HTERT RPE-1 (cell line): ENCODE results near the gene CHRNB4.

Experiments
- in situ Hi-C: fragments of 300-500 bp; cut with MboI; formaldehyde crosslinking; loops from 4 replicates; pipeline ENCODE4 v1.14.3; 2020; ENCODE audit warnings: low sequenced_read_pairs

Gene CHRNB4

DNA sequence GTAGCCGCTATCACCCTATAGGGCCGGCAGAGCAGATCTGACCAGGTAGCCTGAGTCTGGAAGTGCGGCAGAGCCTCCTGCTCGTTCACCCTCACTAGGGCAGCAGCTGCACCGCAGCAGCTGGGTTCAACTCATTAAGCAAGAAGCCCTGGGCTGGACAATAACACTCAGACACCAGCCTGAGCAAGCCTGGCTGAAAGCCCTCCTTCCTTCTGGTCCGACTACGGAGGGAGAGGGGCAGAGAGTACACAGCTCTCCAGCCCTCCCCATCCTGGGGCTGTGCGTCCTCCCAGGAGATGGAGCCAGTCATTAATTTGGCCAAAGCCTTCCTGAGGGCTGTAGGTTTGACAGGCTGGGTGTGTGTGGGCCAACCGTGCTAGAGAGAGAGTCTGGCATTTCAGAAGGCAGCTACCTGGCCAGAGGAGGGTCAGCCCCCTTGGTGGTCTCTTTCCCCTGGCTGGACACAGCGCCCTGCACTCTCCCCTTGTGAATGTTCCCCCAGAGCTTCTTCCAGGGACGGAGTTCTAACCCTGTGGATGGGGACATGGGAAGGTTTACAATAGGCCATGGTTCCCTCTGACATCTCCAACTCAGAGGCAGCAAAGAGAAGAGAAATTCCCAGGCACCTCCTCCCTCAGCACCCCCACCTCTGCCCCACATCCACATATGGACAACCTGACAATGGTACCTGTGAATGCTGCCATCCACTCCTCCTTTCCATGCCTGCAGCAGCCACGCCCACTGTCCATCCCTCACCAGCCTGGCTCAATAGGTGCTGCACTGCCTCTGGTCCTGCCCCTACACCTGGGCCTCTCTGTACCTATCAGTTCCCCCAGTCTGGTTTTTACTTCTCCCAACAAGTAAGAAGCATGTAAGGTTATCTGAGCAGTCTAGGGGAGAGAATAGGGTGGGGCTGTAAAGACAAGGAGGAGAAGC, 6.5 kb downstream of the CHRNB4 start:
- in situ Hi-C loops = no loop called here

DNA sequence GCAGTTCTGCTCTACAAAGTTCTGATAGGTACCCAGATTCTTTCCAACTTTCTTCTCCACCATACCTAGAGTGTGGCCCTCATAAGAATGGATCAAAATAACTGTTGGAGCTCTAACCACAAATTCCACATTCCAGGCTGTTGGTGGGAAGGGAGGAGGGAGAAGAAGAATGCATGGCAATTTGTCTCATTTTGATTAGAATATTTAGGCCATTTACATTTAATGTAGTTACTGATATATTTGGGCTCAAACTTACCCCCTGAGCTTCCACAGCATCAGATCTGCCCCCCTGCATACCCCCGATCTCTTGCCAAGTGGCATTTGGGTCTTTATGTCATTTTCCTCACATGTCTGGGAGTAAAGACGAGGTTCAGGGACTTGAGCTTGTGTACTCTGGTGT, 7.7 kb downstream of the CHRNB4 start:
- in situ Hi-C loops = no loop called here

DNA sequence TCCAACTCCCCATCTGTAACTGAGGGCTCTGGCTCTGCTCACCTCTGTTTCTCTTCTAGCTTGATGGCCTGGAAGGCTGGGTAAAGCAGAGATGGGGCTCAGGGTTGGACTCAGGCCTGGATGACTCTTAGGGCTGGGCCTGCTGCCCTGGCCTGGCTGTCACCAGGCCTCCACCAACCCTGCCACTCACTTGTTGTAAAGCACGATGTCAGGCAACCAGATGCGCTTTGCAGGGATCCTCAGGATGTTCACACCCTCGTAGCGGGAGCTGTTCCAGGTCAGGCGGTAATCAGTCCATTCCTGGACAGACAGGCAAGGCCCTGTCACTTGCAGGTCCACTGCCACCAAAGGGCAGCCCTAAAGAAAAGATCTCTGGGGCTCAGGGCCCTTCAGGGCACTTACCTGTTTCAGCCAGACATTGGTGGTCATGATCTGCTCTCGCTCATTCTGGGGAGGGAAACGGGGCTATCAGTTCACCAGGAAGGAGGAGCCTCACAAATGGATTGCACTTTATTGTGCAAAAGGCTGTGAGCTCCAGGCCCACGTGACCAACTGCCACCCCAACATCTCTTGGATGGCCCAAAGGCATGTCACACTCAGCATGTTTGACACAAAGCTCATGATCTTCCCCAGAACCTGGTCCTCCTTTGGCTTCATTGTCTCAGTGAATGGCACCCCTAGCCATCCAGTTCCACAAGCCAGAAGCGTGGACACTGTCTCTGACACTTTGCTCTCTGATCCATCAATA, 9.9 kb downstream of the CHRNB4 start:
- in situ Hi-C loops = no loop called here

DNA sequence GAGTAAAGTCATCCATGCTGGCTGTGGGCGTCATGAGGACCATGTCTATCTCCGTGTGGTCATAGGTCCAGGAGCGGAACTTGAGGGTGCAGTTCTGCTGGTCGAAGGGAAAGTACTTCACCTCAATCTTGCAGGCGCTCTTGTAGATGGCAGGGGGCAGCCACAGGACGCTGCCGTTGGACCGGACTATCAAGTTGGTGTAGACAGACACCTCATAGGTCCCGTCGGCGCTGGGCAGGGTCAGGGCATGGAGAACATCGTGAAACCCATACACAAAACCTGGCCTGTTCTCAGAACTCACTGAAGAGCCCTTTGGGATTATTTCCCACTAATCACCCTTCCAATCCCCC, 11.3 kb downstream of the CHRNB4 start:
- in situ Hi-C loops = no loop called here

DNA sequence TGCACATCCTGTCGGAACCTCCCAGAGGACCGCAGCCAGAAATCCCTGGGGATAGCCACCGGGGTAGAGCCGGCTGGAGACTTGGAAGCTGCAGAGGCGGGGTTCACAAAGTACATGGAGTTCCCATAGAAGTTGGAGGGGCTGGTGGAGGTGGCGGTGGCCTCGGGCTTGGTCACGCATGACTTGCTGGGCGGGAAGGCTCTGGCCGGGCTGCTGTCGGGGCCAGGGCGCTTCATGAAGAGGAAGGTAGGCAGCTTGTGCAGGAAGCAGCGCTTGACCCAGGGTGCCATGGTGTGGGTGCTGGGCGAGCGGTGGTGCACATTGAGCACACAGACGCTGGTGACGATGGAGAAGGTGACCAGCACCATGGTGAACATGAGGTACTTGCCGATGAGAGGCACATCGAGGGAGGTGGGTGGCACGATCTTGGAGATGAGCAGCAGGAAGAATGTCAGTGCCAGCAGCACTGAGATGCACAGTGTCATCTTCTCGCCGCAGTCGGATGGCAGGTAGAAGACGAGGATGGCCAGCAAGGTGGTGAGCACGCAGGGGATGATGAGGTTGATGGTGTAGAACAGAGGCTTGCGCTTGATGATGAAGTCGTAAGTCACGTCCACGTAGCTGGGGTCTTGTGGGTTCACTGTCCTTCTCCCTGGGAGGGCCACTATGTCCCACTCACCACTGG, 11.8 kb downstream of the CHRNB4 start:
- in situ Hi-C loops = no loop called here

DNA sequence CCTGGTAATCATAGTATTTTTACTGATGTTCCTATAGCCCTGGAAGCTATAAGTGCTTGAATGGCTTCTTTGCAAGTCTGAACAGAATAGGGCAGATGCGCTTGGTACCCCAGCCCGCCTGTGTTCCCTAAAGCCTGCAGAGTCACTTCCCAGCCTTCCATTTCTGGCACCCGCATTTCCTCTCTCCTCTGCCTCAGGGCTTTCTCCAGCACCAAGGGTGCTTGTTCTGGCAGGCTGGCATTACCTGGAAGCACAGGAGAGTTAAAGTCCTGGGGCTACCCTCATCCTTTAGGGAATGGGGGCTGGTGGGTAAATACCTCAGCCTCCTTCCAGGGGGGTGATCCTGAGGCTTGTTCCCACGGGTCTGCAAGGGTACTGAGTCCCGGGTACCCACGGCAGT, 12.8 kb downstream of the CHRNB4 start:
- in situ Hi-C loops = no loop called here

DNA sequence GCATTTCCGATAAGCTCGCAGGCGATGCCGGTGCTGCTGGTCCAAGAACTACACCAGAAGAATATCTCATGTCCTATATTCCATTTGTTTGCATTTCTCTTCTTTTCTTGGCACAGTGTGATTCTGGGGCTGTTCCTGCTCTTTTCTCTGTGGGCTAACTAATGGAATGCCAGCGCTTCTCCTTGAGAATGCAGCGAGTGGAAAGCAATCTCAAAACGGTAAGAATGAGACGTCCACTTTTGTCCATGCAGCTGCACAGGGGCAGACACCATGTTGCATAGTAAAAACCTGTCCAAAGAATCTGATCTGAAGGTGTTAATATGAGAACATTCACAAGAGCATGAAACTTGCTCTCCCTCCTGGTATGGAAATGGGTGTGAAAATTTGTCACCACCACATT, 13.7 kb downstream of the CHRNB4 start:
- in situ Hi-C loops = no loop called here

DNA sequence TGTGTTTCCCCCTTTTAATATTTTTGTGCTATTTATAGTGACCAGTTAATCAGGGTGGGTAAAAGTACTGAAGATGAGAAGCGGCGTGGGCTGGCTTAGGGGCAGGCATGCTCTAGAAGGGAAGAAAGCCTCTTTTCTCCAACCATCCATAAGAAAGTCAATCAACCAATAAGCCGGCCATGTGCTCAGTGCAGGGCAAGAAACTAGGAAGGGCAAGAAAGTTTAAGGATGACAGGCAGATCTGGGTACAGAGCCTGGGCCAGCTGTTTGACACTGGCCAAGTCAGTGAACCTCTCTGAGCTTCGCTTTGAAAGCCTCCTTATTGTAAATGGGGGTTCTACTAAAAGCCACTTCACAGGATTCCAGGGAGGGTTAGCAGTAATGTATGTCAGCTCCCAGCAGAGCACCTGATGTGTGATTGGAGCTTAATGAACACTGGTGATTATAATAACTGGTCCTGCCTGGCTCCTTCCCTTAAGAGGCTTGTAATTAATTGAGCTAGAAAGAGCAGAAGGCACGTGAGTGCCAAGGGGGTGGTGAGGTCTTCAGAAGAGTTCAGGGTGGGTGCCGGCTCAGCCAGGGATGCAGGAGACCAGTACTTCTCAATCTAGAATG, 14.5 kb downstream of the CHRNB4 start:
- in situ Hi-C loops = no loop called here

DNA sequence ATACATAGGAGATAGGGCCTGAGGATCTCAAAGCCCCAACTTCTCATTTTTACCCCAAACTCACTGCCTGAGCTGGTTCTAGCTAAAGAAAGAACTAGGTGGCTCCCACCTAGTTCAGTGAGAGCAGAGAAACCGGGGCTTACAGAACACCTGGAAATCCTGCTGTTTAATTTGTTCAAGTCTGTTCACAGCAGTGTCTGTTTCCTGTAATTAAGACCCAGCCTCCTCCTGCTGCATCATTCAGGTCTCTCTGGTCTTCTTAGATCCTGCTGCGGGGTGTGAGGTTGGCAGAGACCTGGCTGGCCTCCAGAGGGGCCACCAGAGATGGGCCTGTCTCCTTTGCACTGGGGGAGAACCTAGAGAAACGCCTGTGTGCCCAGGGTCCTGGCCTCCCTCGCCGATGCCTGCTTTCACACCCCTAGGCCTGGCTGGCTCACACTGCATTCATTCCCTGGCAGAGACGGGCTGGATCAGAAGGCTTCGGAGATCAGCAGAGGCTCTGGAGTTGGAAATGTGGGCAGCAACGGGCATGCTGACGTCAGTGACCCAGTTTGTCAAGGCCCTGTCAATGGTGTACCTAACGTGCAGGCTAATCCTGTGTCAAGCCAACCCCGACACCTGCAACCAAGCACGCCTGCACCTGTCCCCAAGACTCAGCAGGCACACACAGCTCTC, 15.3 kb downstream of the CHRNB4 start:
- in situ Hi-C loops = no loop called here

DNA sequence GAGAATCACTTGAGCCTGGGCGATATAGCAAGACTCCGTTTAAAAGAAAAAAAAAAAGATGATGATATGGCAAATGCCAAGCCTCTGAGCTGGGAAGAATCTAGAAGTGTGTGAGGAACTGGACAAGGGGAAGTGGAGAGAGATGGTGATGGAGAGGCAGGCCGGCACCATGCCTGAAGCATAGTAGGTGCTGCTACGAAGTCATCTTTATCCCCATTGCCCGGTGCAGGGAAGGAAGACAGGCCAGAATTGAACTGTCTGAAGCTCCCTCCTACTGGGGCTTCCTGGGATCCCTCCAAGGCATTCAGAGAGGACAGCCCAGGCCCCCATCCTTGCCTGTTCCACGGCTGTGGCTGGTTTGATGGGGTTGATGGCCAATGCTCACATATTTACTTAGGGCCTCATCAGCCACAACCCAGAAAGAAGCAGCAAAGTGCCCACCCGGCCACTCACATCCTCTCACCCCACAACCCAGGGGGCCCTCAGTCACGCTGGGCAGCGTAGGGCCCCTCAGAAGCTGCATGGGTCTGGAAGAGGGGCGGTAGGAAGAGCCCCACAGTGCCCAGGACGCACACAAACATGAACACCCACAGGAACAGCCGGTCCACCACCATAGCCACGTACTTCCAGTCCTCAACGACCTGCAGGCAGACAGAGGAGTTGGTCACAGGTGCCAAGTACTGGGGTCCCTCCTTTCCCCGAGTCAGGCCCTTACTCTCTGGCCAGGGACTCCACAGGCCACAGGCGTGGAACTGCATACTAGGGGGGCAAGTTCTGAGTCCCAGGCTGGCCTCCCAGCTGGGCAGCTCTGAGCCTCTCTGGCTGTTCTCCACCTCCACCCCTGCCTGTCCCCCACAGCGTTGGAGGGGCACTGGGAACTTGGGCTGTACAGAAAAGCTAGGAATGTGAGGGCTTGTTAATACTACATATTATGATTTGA, 16.1 kb downstream of the CHRNB4 start:
- in situ Hi-C loops = no loop called here

DNA sequence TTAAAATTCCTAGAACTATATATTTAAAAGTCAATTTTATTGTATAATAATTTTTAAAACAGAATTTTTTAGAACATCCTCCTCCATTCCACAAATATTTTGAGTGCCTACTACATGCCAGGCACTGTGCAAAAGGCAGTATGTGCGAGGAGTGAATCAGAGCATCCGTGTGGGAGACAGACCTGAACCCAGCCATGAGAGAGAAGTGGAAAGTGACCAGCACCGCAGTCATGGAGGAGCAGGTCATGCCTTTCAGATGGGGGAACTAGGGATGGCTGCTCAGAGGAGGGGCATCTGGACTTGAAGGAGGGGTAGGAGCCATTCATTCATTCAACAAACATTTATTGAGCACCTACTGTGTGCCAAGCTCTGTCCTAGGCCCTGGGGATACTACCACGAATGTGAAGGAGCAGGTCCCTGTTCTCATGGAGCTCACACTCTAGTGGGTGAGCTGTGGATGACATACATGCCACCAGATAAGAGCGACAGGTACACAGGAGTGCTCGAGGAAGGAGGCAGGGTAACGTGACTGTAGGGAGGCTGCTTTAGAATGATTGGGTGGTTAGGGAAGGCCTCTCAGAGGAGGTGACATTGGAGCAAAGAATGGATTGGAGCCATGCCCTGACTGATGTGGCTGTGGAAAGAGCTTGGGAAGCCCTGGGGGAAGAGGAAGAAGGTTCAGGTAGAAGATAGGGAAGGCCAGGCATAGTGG, 17.1 kb downstream of the CHRNB4 start:
- in situ Hi-C loops = no loop called here

DNA sequence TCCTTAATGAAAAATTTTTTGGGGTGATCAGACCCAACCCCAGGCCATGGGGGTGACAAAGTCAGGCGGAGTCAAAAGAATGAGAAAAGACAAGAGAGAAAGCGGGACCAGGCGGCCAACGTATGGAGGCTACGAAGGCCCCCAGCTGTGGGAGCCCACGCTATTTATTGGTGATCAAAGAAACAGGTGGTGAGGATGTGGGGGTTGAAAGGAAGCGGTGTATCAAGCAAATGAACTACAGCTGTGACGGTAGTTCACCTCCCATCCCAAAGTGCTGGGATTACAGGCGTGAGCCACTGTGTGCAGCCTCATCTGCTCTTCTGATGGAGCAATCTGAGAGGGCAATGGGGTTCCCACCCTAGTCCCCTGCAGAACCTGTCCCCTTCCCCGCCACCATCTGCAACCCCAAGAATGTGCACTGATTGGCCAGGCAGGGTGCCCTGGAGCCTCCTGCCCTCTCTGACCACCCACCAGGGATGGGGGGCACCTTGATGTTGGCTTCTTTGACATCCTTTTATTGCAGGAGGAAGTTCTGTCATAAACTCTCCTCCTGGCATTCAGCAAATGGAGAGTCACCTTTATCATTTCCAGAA, 19.1 kb downstream of the CHRNB4 start:
- in situ Hi-C loops = no loop called here

DNA sequence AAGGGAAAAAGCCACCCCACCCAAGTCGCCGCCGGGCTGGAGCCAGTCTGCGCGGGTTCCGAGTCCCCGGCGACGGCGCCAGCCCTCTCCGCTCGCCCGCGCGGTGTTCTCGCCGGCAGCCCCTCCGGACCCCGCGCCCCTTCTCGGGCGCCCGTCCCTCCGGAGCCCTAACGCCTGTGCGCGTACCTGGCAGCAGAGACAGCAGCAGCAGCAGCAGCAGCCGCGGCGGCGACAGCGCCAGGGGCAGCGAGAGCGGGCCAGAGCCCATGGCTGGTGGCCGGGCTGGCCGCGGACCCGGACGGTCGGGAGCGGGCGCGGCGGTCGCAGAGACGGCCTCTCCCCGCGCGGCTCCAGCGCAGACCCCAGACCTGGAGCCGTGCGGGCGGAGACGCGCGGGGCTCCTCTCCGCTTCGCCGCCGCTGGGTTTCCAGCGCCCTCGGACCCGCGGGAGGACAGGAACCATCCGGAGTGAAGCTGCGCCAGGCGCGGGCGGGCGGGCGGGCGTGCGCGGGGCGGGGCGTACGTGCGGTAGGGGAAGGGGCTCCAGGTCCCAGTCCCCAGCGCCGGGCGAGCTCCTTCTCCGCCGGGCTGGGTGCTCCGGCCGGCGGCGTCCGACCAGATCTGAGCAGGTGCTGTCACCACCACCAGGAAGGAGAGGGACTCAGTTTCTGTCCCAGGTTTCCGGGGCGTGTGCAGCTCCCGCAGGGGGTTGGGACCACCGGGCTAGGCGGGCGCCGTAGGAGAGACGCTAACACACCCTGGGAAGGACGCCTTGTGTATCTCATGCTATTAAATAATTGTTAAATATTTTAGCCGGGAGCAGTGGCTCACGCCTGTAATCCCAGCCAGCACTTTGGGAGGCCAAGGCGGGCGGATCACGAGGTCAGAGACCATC, 20.2 kb downstream of the CHRNB4 start, which contains the start of gene CHRNA3:
TSS of gene CHRNA3 (minus strand) at position 470 of the 895 bp plus-strand sequence. CDS start at position 268, 202 bp downstream.
- in situ Hi-C loops = no loop called here

DNA sequence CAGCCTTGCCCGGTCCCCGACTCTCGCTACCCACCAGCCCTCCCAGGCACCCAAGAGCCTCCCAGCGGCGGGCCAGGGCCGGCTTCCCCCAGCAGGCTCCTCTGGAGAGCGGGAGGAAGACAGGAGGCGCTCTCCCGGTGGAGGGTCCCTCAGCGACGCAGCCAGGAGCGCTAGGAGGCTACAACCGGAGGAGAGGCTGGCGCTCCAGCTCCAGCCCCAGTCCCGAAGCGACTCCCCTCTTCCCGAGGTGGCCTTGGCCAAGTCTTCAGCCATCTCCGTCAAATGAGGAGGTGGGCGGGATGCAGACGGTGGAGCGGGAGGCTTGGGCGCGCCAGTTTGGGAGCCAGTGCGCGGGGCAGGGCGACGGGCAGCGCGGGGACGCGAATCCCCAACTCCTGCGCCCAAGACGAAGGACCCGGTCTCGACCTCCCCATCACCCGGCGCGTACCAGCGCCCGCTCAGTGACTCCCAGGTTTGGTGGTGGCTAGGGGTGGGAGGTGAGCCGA, 20.9 kb downstream of the CHRNB4 start:
- in situ Hi-C loops = no loop called here

DNA sequence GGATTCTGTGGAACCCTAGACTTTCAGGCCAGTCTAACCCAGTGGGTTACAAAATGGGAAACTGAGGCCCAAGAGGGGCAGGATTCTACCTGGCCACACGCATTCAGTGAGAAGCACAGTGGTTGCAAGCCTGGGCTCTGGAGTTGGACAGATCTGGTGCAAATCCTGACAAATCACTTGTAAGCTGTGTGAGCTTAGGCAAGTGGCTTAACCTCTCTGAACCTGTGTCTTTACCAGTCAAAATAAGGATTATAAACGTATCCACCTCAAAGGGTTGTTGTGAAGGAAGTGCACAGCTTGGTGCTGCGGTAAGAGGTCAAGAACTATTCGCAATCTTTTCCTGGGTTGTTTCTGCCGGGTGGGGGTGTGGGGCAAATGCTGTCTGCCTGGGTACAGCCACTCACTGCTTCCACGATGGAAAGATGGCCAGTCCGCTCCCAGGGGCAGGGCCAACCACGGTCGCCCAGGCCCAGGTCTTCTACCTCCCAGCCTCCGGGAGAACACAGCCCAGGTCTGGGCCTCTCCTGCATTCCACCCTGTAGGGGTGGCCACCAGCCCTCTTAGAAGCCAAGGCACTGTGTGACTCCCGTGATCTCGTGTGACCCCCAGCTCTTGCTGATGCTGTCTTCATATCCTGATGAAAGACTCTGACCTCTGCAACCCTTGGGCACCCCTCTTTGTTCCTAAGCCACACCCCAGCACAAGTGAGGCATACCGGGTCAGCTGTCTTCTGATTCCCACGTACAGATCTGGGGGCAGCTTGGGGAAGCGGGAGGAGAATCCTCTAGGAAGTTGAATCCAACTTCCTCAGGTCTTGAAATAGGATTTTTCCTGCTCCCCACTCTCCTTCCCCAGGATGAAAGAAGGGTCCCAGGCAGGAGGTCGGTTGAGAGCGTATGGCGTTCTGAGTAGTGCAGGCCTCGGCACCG, 21.7 kb downstream of the CHRNB4 start:
- in situ Hi-C loops = no loop called here

DNA sequence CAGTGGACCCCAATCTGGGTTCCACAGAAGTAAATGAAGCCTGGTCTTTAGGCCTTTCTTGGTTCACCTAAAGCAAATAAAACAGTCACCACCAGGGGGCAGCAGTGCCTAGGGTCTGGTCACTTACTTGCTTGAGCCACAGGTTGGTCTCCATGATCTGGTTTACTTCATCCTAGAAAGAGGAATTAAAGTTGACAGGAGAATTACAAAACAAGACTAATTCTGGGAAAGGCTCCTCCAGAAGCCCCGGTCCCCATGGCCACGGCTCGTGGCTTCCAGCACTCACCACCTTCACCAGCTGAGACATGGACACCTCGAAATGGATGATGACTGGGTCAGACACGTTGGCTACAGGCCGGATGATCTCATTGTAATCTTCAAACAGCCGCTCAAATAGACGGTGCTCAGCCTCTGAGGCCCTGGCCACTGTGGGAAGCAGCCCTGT, 22.5 kb downstream of the CHRNB4 start:
- in situ Hi-C loops = no loop called here
